HepG2 (cell line): ENCODE data around the gene GPR107. TPM values are rescaled to one million over a fixed set of nuclear protein-coding genes. Genes with fewer than 3 reads are reported as not detected.

ENCODE experiments used
- ATAC-seq: fragments of 200-7000 bp; cut with Tn5 transposase; 3 replicates; pipeline ENCODE4 v1.9.1; 2020; ENCODE audit warnings: mild to moderate bottlenecking, moderate library complexity
- BruUV-seq: library from RNA; stranded (reverse); fragments of 400-500 nt; replicated peaks from 2 replicates; lab custom pipeline; 2021; lab: Mats Ljungman, UMichigan
- CTCF ChIA-PET: fragments of 300-600 bp; formaldehyde crosslinking; extraction: SDS; loops from one replicate; lab custom pipeline; 2021; ENCODE audit warnings: low total read pairs, inconsistent platforms, low intra/inter-chr PET ratio; lab: Yijun Ruan, JAX
- POLR2A ChIA-PET: fragments of 350-600 bp; sonication (Branson Sonifier 250); formaldehyde crosslinking; loops from one replicate; lab custom pipeline; 2020; ENCODE audit warnings: antibody characterized with exemption, inconsistent platforms; lab: Yijun Ruan, JAX
- DNase-seq: peaks from one replicate; pipeline ENCODE4 v3.0.0-alpha.2; 2015; ENCODE audit warnings: low spot score
- FAIRE-seq: peaks from 3 replicates; lab custom pipeline; 2011; peaks lifted over from hg19 to GRCh38; lab: Jason Lieb, UNC
- H2AFZ ChIP-seq: one replicate; pipeline ENCODE4 v1.6.1; 2011; ENCODE audit warnings: low read length, inconsistent platforms
- H3K27ac ChIP-seq: fragments of 300-600 bp; 3 replicates; pipeline ENCODE4 v1.8.0; 2011; ENCODE audit warnings: mixed run types, mild to moderate bottlenecking, mixed read lengths, low read length, inconsistent platforms; ENCODE audit not compliant: insufficient read depth; ENCODE audit errors: extremely low read length
- H3K27me3 ChIP-seq, 2 experiments: fragments of 200-600 bp in 1 of 2; 2 replicates in 1 of 2; 3 replicates in 1 of 2; pipeline versions ENCODE4 v1.6.0 to v1.8.0; 2011; ENCODE audit warnings: low read length in 2 of 2, mild to moderate bottlenecking in 2 of 2, moderate library complexity in 2 of 2, inconsistent platforms in 1 of 2; ENCODE audit not compliant: insufficient read depth in 2 of 2, control insufficient read depth in 1 of 2
- H3K36me3 ChIP-seq, 2 experiments: fragments of 200-600 bp in 1 of 2; replicated peaks in 1 of 2; 2 replicates in 1 of 2; 3 replicates in 1 of 2; pipeline versions ENCODE4 v1.5.1 to v1.8.0; 2011; ENCODE audit warnings: low read length in 2 of 2, inconsistent platforms in 1 of 2; ENCODE audit not compliant: insufficient read depth in 2 of 2, control insufficient read depth in 1 of 2
- H3K4me1 ChIP-seq: 2 replicates; pipeline ENCODE4 v1.5.1; 2012; ENCODE audit warnings: low read length, inconsistent platforms; ENCODE audit not compliant: insufficient read depth
- H3K4me2 ChIP-seq: 2 replicates; pipeline ENCODE4 v1.6.0; 2011; ENCODE audit warnings: low read depth, low read length, inconsistent platforms
- H3K4me3 ChIP-seq, 3 experiments: fragments of 200-600 bp in 1 of 3; sonication (generic), shearing (Covaris generic) in 1 of 3; replicated peaks in 1 of 3; 2 replicates each; pipeline ENCODE4 v1.5.1; 2011 to 2016; ENCODE audit warnings: low read length in 3 of 3, inconsistent platforms in 2 of 3, low read depth in 2 of 3, mild to moderate bottlenecking in 2 of 3, control low read depth in 1 of 3, mixed read lengths in 1 of 3; ENCODE audit not compliant: insufficient read depth in 1 of 3
- H3K79me2 ChIP-seq: one replicate; pipeline ENCODE4 v1.6.1; 2011; ENCODE audit warnings: low read length, inconsistent platforms; ENCODE audit not compliant: insufficient read depth
- H3K9ac ChIP-seq: 2 replicates; pipeline ENCODE4 v1.6.0; 2011; ENCODE audit warnings: mild to moderate bottlenecking, low read depth, low read length, inconsistent platforms; ENCODE audit not compliant: insufficient read depth
- H3K9me3 ChIP-seq: 2 replicates; pipeline ENCODE4 v1.5.1; 2012; ENCODE audit warnings: mild to moderate bottlenecking, low read length
- H4K20me1 ChIP-seq: 2 replicates; pipeline ENCODE4 v1.6.0; 2011; ENCODE audit warnings: inconsistent platforms, mild to moderate bottlenecking, low read length, moderate library complexity; ENCODE audit not compliant: insufficient read depth
- HMG20B ChIP-seq: conservative IDR thresholded peaks from 2 replicates; pipeline ENCODE4 v1.6.1; 2016; ENCODE audit warnings: missing genetic modification reagents, missing compliant biosample characterization
- NFE2 ChIP-seq: sonication (generic); formaldehyde crosslinking; IDR thresholded peaks from 2 replicates; pipeline ENCODE4 v1.4.0; 2020; ENCODE audit warnings: missing genetic modification reagents
- RBM39 ChIP-seq: fragments of 200-400 bp; formaldehyde crosslinking; IDR thresholded peaks from one replicate; pipeline ENCODE4 v1.6.1; 2018; ENCODE audit warnings: antibody characterized with exemption, mild to moderate bottlenecking, low read depth, low read length; ENCODE audit not compliant: poor library complexity, severe bottlenecking
- ZFP36 ChIP-seq: fragments of 150-350 bp; IDR thresholded peaks from 2 replicates; pipeline ENCODE4 v1.6.1; 2018; ENCODE audit warnings: borderline replicate concordance, low read length, low read depth; ENCODE audit not compliant: partially characterized antibody
- ZNF30 ChIP-seq: sonication (generic); formaldehyde crosslinking; IDR thresholded peaks from 2 replicates; pipeline ENCODE4 v1.5.0; 2020; ENCODE audit warnings: mild to moderate bottlenecking, missing genetic modification reagents
- ZNF788 ChIP-seq: sonication (generic); formaldehyde crosslinking; IDR thresholded peaks from 2 replicates; pipeline ENCODE4 v1.5.0; 2020; ENCODE audit warnings: mild to moderate bottlenecking, missing genetic modification reagents, borderline replicate concordance
- ZSCAN21 ChIP-seq: sonication (generic); formaldehyde crosslinking; IDR thresholded peaks from 2 replicates; pipeline ENCODE4 v1.8.0; 2022; ENCODE audit warnings: mild to moderate bottlenecking, missing genetic modification reagents, moderate library complexity, borderline replicate concordance
- WGBS: methylation state at CpG from one replicate; pipeline ENCODE4 v1.1.6; 2017; ENCODE audit warnings: low lambda C conversion rate; 5-methylcytosine and 5-hydroxymethylcytosine counted together
- in situ Hi-C: cut with HindIII; loops from 2 replicates; pipeline ENCODE4 v1.10.0; 2017; ENCODE audit warnings: low pct_unique_long_range_greater_than_20kb; ENCODE audit not compliant: extremely low pct_ligation_motif_present
- intact Hi-C: fragments of 100-400 bp; cut with micrococcal nuclease; formaldehyde crosslinking; loops from one replicate; pipeline ENCODE4 v1.10.0; 2022; ENCODE audit not compliant: unreplicated experiment
- polyA plus RNA-seq, 8 experiments: library from polyadenylated mRNA; depleted of rRNA in 3 of 8; stranded (reverse) in 7 of 8; unstranded in 1 of 8; fragments of >200 nt; fragmentation: Illumina TruSeq in 4 of 8; extraction: Trizol in 4 of 8; gene quantifications; 2 replicates each; pipeline versions ENCODE4 v1.2.1 to v1.2.3, GENCODE V29; 2011 to 2016; ENCODE audit warnings: low read depth in 4 of 8, missing spikeins in 1 of 8, mixed read lengths in 1 of 8; ENCODE audit not compliant: insufficient read depth in 1 of 8
- total RNA-seq, 5 experiments: library from RNA; depleted of rRNA; stranded (reverse); fragments of >200 nt; fragmentation: Illumina TruSeq; extraction: Trizol; gene quantifications; 2 replicates each; pipeline ENCODE4 v1.2.3, GENCODE V29; 2016; ENCODE audit warnings: low read depth in 1 of 5
- TF ChIP-seq, protein P1 (sequence below): sonication (generic); formaldehyde crosslinking; IDR thresholded peaks from 2 replicates; pipeline ENCODE4 v1.5.0; 2020; ENCODE audit warnings: mild to moderate bottlenecking, low read depth, missing genetic modification reagents, borderline replicate concordance

The GPR107 gene
- total and polyA plus RNA-seq, 2 of the 13 experiments (the other 11 are each of a cell fraction or from before 2014, with no cell fraction given): 22.5 to 24.4 TPM

DNA sequence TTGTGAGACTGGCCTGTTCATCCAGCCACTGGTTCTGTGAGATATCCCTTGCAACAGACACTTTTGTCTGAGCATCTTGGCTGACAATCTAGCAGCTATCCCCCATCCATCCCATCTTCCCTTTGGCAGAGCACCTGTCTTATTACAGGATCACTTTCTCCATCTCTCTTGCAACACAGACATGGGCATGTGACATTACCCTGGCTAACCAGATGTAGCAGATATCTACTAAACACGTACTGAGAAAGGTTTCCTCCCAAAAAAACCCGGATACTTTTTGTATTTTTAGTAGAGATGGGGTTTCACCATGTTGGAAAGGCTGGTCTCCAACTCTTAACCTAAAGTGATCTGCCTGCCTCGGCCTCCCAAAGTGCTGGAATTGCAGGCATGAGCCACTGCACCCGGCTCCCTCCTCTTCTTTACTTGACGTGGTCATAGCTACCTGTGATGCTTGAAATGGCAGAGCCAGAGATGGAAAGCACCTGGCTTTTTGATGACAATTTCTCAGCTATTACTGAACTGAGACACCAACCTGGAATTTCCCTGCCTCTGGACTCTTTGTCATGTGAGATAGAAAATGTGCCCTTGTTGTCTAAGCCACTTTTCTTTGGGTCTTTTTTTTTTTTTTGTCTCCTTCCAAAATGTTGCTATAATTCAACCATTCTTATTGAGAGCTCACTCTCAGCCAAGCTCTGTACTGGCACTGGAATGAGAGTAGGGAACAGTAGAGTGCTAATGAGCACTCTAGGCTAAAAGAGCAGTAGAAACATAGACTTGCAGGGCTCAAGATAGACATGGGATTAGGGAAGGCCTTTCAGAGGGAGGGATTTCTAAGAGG, 43.3 kb upstream of the GPR107 start:
- ATAC-seq (no peak), DNase-seq (no peak)
- no peak overlapping the region for H3K4me2 ChIP-seq
- 0 out of 2 replicates have a peak, but pooled peaks cover 5% of the 10 kb centered on the region for H3K9me3 ChIP-seq
- POLR2A ChIA-PET: no interaction called here
- TF ChIP-seq ZNF30 (no peak), ZFP36 (no peak), ZSCAN21 (CRISPR knock-in tag) (no peak), HMG20B (CRISPR knock-in tag) (no peak), NFE2 (CRISPR knock-in tag) (no peak)
- TF ChIP-seq, all 625 proteins: peak for 0
- Histone ChIP-seq H2AFZ (no peak overlapping the region), H4K20me1 (no peaks in the 10 kb centered on the region; the same call in 1 of the 2 replicates), H3K4me1 (peaks cover 28% of the 10 kb centered on the region), H3K27ac (no peak overlapping the region), H3K9ac (no peak overlapping the region), H3K27me3 (no peaks in the 10 kb centered on the region), H3K36me3 (no peaks in the 10 kb centered on the region), H3K79me2 (peaks cover 13% of the 10 kb centered on the region), H3K4me3 (no peak overlapping the region)
- CTCF ChIA-PET: no interaction called here
- no peak for FAIRE-seq
- BruUV-seq: no TSS peak
- WGBS: 96% methylated on average over 5 of the region's 5 CpGs
- intact Hi-C loops: no loop called here
- in situ Hi-C loops: no loop called here

DNA sequence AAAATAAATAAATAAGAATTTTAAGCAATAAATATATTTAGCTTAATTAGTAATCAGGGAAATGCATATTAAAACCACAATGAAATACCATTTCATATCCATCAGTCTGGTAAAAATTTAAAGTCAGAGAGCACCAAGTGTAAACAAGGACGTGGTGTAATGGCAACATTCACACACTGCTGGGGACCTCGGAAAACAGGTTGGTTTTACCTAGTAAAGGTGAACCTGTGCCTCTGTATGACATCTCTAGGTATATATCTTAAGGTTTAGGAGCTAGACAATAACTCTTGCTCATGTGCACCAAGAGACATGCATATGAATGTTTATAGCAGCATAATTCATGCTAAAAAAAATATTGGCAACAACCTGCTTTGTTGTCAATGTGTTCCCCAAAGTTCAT, 40.4 kb upstream of the GPR107 start:
- Histone ChIP-seq H3K79me2 (peaks cover 14% of the 10 kb centered on the region), H3K27me3 (no peaks in the 10 kb centered on the region), H3K4me2 (no peak overlapping the region), H4K20me1 (no peaks in the 10 kb centered on the region; the same call in 1 of the 2 replicates), H3K9ac (no peak overlapping the region), H3K9me3 (peaks cover 8% of the 10 kb centered on the region; the same call in 1 of the 2 replicates), H3K4me3 (no peak overlapping the region), H3K27ac (no peak overlapping the region), H2AFZ (no peak overlapping the region), H3K4me1 (peaks cover 24% of the 10 kb centered on the region), H3K36me3 (no peaks in the 10 kb centered on the region)
- FAIRE-seq (no peak), DNase-seq (no peak), ATAC-seq (no peak)
- no TSS peak for BruUV-seq
- TF ChIP-seq RBM39 (no peak), ZNF788 (CRISPR knock-in tag) (no peak)
- TF ChIP-seq, protein P1, sequence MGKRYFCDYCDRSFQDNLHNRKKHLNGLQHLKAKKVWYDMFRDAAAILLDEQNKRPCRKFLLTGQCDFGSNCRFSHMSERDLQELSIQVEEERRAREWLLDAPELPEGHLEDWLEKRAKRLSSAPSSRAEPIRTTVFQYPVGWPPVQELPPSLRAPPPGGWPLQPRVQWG (CRISPR knock-in tag): no peak
- WGBS: 84% methylated on average over 2 of the region's 2 CpGs
- POLR2A ChIA-PET: no interaction called here
- CTCF ChIA-PET: no interaction called here
- in situ Hi-C loops (no loop called here), intact Hi-C loops (no loop called here)
